ENCODE measurements around the gene LACRT. TPM values are rescaled to one million over a fixed set of nuclear protein-coding genes. Genes with fewer than 3 reads are reported as not detected.

The LACRT gene
- total RNA-seq, 1 donor from 2014 or later = not detected

GRCh38 chr12:54586620-54587019 lies 48.1 kb downstream of the LACRT start:
- H3K36me3 Mint-ChIP-seq (ENCODE audit: unreplicated experiment) = no peaks in the 10 kb centered on the region
- H3K27ac Mint-ChIP-seq (ENCODE audit: unreplicated experiment) = no peak overlapping the region
- DNase-seq (ENCODE audit: extremely low spot score, unreplicated experiment) = no peak
- TF ChIP-seq, protein P1, sequence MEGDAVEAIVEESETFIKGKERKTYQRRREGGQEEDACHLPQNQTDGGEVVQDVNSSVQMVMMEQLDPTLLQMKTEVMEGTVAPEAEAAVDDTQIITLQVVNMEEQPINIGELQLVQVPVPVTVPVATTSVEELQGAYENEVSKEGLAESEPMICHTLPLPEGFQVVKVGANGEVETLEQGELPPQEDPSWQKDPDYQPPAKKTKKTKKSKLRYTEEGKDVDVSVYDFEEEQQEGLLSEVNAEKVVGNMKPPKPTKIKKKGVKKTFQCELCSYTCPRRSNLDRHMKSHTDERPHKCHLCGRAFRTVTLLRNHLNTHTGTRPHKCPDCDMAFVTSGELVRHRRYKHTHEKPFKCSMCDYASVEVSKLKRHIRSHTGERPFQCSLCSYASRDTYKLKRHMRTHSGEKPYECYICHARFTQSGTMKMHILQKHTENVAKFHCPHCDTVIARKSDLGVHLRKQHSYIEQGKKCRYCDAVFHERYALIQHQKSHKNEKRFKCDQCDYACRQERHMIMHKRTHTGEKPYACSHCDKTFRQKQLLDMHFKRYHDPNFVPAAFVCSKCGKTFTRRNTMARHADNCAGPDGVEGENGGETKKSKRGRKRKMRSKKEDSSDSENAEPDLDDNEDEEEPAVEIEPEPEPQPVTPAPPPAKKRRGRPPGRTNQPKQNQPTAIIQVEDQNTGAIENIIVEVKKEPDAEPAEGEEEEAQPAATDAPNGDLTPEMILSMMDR (IDR thresholded peaks at IDR 0.05) = no peak
- peaks cover 6% of the 10 kb centered on the region for H3K4me1 Mint-ChIP-seq (ENCODE audit: unreplicated experiment)
- H3K4me3 Mint-ChIP-seq (ENCODE audit: unreplicated experiment) = no peak overlapping the region
- H3K9me3 Mint-ChIP-seq (ENCODE audit: unreplicated experiment) = no peaks in the 10 kb centered on the region
- peaks cover 73% of the 10 kb centered on the region for H3K27me3 Mint-ChIP-seq (ENCODE audit: unreplicated experiment)

GRCh38 chr12:54585243-54585642 lies 49.5 kb downstream of the LACRT start:
- Mint-ChIP-seq H3K27ac (ENCODE audit: unreplicated experiment) (no peak overlapping the region), H3K9me3 (ENCODE audit: unreplicated experiment) (no peaks in the 10 kb centered on the region), H3K4me3 (ENCODE audit: unreplicated experiment) (no peak overlapping the region), H3K4me1 (ENCODE audit: unreplicated experiment) (peaks cover 6% of the 10 kb centered on the region), H3K27me3 (ENCODE audit: unreplicated experiment) (peaks cover 60% of the 10 kb centered on the region), H3K36me3 (ENCODE audit: unreplicated experiment) (no peaks in the 10 kb centered on the region)
- TF ChIP-seq, protein P1 (IDR thresholded peaks at IDR 0.05) = no peak
- DNase-seq (ENCODE audit: extremely low spot score, unreplicated experiment) = no peak

DNA sequence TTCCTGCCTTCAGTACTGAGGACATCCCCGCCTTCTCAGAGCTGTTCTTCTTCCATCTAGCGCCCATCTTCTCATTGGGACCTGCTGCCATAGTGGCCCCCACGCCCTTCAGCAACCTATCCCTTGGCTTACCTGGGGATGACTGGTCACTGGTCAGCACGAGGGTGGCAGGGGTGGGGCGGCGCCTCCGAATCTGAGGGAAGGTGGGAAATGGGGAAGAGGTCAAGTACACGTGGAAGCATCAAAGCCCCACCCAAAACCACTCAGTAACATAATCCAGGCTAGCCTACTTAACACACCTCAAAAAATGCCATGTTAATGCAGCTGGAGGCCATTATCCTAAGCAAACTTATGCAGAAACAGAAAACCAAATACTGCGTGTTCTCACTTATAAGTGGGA lies 50.6 kb downstream of the LACRT start:
- Mint-ChIP-seq H3K4me1 (ENCODE audit: unreplicated experiment) (peaks cover 3% of the 10 kb centered on the region), H3K27me3 (ENCODE audit: unreplicated experiment) (peaks cover 48% of the 10 kb centered on the region), H3K9me3 (ENCODE audit: unreplicated experiment) (no peaks in the 10 kb centered on the region), H3K27ac (ENCODE audit: unreplicated experiment) (no peak overlapping the region), H3K4me3 (ENCODE audit: unreplicated experiment) (no peak overlapping the region), H3K36me3 (ENCODE audit: unreplicated experiment) (no peaks in the 10 kb centered on the region)
- TF ChIP-seq, protein P1 (IDR thresholded peaks at IDR 0.05) = no peak
- no peak for DNase-seq (ENCODE audit: extremely low spot score, unreplicated experiment)

GRCh38 chr12:54583726-54584125 lies 51.0 kb downstream of the LACRT start:
- Mint-ChIP-seq H3K4me3 (ENCODE audit: unreplicated experiment) (no peak overlapping the region), H3K27ac (ENCODE audit: unreplicated experiment) (no peak overlapping the region), H3K4me1 (ENCODE audit: unreplicated experiment) (peaks cover under 1% of the 10 kb centered on the region), H3K27me3 (ENCODE audit: unreplicated experiment) (peaks cover 47% of the 10 kb centered on the region), H3K36me3 (ENCODE audit: unreplicated experiment) (no peaks in the 10 kb centered on the region), H3K9me3 (ENCODE audit: unreplicated experiment) (no peaks in the 10 kb centered on the region)
- TF ChIP-seq, protein P1 (IDR thresholded peaks at IDR 0.05) = no peak
- DNase-seq (ENCODE audit: extremely low spot score, unreplicated experiment) = no peak

- no peaks in the 10 kb centered on the region for H3K36me3 Mint-ChIP-seq (ENCODE audit: unreplicated experiment)
- no peaks in the 10 kb centered on the region for H3K4me1 Mint-ChIP-seq (ENCODE audit: unreplicated experiment)
- TF ChIP-seq, protein P1 (IDR thresholded peaks at IDR 0.05) = no peak
- H3K27ac Mint-ChIP-seq (ENCODE audit: unreplicated experiment) = no peak overlapping the region
- H3K9me3 Mint-ChIP-seq (ENCODE audit: unreplicated experiment) = no peaks in the 10 kb centered on the region
- H3K4me3 Mint-ChIP-seq (ENCODE audit: unreplicated experiment) = no peak overlapping the region
- H3K27me3 Mint-ChIP-seq (ENCODE audit: unreplicated experiment) = peaks cover 31% of the 10 kb centered on the region
- DNase-seq (ENCODE audit: extremely low spot score, unreplicated experiment) = no peak
Observed at GRCh38 chr12:54581412-54581811, 53.3 kb downstream of the LACRT start.

Other genes starting within 250 kb of the LACRT start
- 98.4 and 100 TPM in 2 replicates for gene ITGA5, start 215.6 kb downstream of the LACRT start, total RNA-seq
- not detected in 2 replicates for gene GTSF1, start 161.3 kb downstream of the LACRT start, total RNA-seq
- gene NCKAP1L, start 137.1 kb downstream of the LACRT start, total RNA-seq = not detected in 2 replicates
- not detected in 2 replicates for gene PDE1B, start 85.3 kb downstream of the LACRT start, total RNA-seq
- not detected in 2 replicates for gene PPP1R1A, start 46.2 kb downstream of the LACRT start, total RNA-seq
- not detected in 2 replicates for gene DCD, start 13.5 kb upstream of the LACRT start, total RNA-seq
- gene MUCL1, start 219.6 kb upstream of the LACRT start, total RNA-seq = not detected in 2 replicates